ENCODE measurements around the gene COPG1. TPM values are rescaled to one million over a fixed set of nuclear protein-coding genes. Genes with fewer than 3 reads are reported as not detected.

COPG1 gene
- total RNA-seq, 1 experiment from 2014 or later = 225 TPM

- H3K36me3 ChIP-seq (ENCODE audit: control insufficient read depth, insufficient read depth, low read length) = no peaks in the 10 kb centered on the region
- BruUV-seq (replicated peaks) = no TSS peak
- H3K27me3 ChIP-seq (ENCODE audit: control insufficient read depth, insufficient read depth, low read length) = no peaks in the 10 kb centered on the region
- in situ Hi-C loops (cut with HindIII; ENCODE audit: low pct_unique_long_range_greater_than_20kb, low sequenced_read_pairs) = no loop called here
- ATAC-seq = no peak
- no peak for TF ChIP-seq TCF7L2 (IDR thresholded peaks at IDR 0.05; ENCODE audit: low read depth, low read length)
- no peak for TF ChIP-seq CTCF (IDR thresholded peaks at IDR 0.05)
- no peak for TF ChIP-seq POLR2AphosphoS5 (IDR thresholded peaks at IDR 0.05; ENCODE audit: low read depth, low read length)
- TF ChIP-seq REST (IDR thresholded peaks at IDR 0.05; ENCODE audit: insufficient read depth in 1 of 2, low read depth in 2 of 2, low read length in 1 of 2) = no peak
- TF ChIP-seq SIN3A (IDR thresholded peaks at IDR 0.05; ENCODE audit: borderline replicate concordance, insufficient read depth, low read depth, low read length) = no peak
- H3K27ac ChIP-seq (ENCODE audit: low read length) = no peak overlapping the region
- POLR2A ChIA-PET = no interaction called here
- H3K9me3 ChIP-seq (ENCODE audit: control insufficient read depth, insufficient read depth, low read depth, low read length) = no peaks in the 10 kb centered on the region
- H3K4me1 ChIP-seq (ENCODE audit: control insufficient read depth, insufficient read depth, low read length) = no peaks in the 10 kb centered on the region
- CTCF ChIA-PET = no interaction called here
- intact Hi-C loops (cut with micrococcal nuclease; ENCODE audit: unreplicated experiment) = no loop called here
- no peak overlapping the region for H3K4me3 ChIP-seq (ENCODE audit: low read depth in 2 of 2, low read length in 2 of 2)
- DNase-seq (ENCODE audit: low read depth, low spot score) = no peak
These were observed 75.4 kb downstream of the COPG1 start for GRCh38 chr3:129324855-129325254.

GRCh38 chr3:129325383-129325782 lies 76.0 kb downstream of the COPG1 start:
- intact Hi-C loops (cut with micrococcal nuclease; ENCODE audit: unreplicated experiment) (no loop called here), in situ Hi-C loops (cut with HindIII; ENCODE audit: low pct_unique_long_range_greater_than_20kb, low sequenced_read_pairs) (no loop called here)
- ChIA-PET CTCF (no interaction called here), POLR2A (no interaction called here)
- BruUV-seq (replicated peaks) = no TSS peak
- TF ChIP-seq REST (IDR thresholded peaks at IDR 0.05; ENCODE audit: insufficient read depth in 1 of 2, low read depth in 2 of 2, low read length in 1 of 2) (no peak), CTCF (IDR thresholded peaks at IDR 0.05) (no peak), POLR2AphosphoS5 (IDR thresholded peaks at IDR 0.05; ENCODE audit: low read depth, low read length) (no peak), SIN3A (IDR thresholded peaks at IDR 0.05; ENCODE audit: borderline replicate concordance, insufficient read depth, low read depth, low read length) (no peak), TCF7L2 (IDR thresholded peaks at IDR 0.05; ENCODE audit: low read depth, low read length) (no peak)
- no peaks in the 10 kb centered on the region for H3K4me1 ChIP-seq (ENCODE audit: control insufficient read depth, insufficient read depth, low read length)
- ATAC-seq (no peak), DNase-seq (ENCODE audit: low read depth, low spot score) (no peak)
- H3K36me3 ChIP-seq (ENCODE audit: control insufficient read depth, insufficient read depth, low read length) = no peaks in the 10 kb centered on the region
- no peaks in the 10 kb centered on the region for H3K9me3 ChIP-seq (ENCODE audit: control insufficient read depth, insufficient read depth, low read depth, low read length)
- no peak overlapping the region for H3K4me3 ChIP-seq (ENCODE audit: low read depth in 2 of 2, low read length in 2 of 2)
- H3K27ac ChIP-seq (ENCODE audit: low read length) = no peak overlapping the region
- H3K27me3 ChIP-seq (ENCODE audit: control insufficient read depth, insufficient read depth, low read length) = no peaks in the 10 kb centered on the region

All from Panc1 (cell line).